HG03571 (cell line): Measurements from ENCODE around the gene PPP1R3F.
"Not testable (repeated sequence)": the region's sequence is repeated elsewhere in the genome, so short reads cannot be mapped to it uniquely, and the experiment has no call there.

Experiments
- ATAC-seq: cut with Tn5 transposase; IDR thresholded peaks from one replicate; pipeline ENCODE4 v1.9.1; 2021; ENCODE audit not compliant: unreplicated experiment

The PPP1R3F gene

GRCh38 chrX:49270249-49270921, 792 bp downstream of the PPP1R3F start:
- no peak for ATAC-seq

GRCh38 chrX:49271341-49271740, 1.7 kb downstream of the PPP1R3F start:
- no peak for ATAC-seq

GRCh38 chrX:49272421-49272820, 2.8 kb downstream of the PPP1R3F start:
- no peak for ATAC-seq

GRCh38 chrX:49273181-49273727, 3.7 kb downstream of the PPP1R3F start:
- no peak for ATAC-seq

- no peak for ATAC-seq
Measured at GRCh38 chrX:49276207-49276606, 6.6 kb downstream of the PPP1R3F start.

- no peak for ATAC-seq
Measured at GRCh38 chrX:49276671-49277534, 7.3 kb downstream of the PPP1R3F start.

GRCh38 chrX:49277535-49277830, 7.9 kb downstream of the PPP1R3F start:
- no peak for ATAC-seq

GRCh38 chrX:49278081-49278480, 8.5 kb downstream of the PPP1R3F start:
- no peak for ATAC-seq

GRCh38 chrX:49282647-49283011, 13.0 kb downstream of the PPP1R3F start:
- no peak for ATAC-seq

GRCh38 chrX:49284212-49284611, 14.6 kb downstream of the PPP1R3F start:
- no peak for ATAC-seq

GRCh38 chrX:49286136-49286535, 16.5 kb downstream of the PPP1R3F start:
- ATAC-seq, result no peak

GRCh38 chrX:49286581-49286980, 17.0 kb downstream of the PPP1R3F start:
- no peak for ATAC-seq

GRCh38 chrX:49287665-49288064, 18.1 kb downstream of the PPP1R3F start:
- ATAC-seq, result no peak

- ATAC-seq, result no peak
Measured at GRCh38 chrX:49290215-49290614, 20.6 kb downstream of the PPP1R3F start.

GRCh38 chrX:49291615-49292337, 22.2 kb downstream of the PPP1R3F start:
- ATAC-seq, result no peak

GRCh38 chrX:49292400-49293362, 23.1 kb downstream of the PPP1R3F start:
- no peak for ATAC-seq

- ATAC-seq, result not testable (repeated sequence)
Measured at GRCh38 chrX:49299293-49299692, 29.7 kb downstream of the PPP1R3F start.

GRCh38 chrX:49300703-49301102, 31.1 kb downstream of the PPP1R3F start:
- ATAC-seq, result no peak

- no peak for ATAC-seq
Measured at GRCh38 chrX:49303346-49303745, 33.8 kb downstream of the PPP1R3F start, which contains the start of gene GAGE10. Gene GAGE10, plus strand, starts transcription at chrX:49303646. Its CDS starts 1,214 bp downstream, at chrX:49304860.

GRCh38 chrX:49307775-49308174, 38.2 kb downstream of the PPP1R3F start:
- ATAC-seq, result not testable (repeated sequence)
